HG02678 (cell line): ENCODE data around the gene FAM163B.

ENCODE experiments used
- ATAC-seq: cut with Tn5 transposase; IDR thresholded peaks from one replicate; pipeline ENCODE4 v1.9.1; 2021; ENCODE audit warnings: mild to moderate bottlenecking, moderate library complexity; ENCODE audit not compliant: unreplicated experiment

Gene FAM163B

DNA sequence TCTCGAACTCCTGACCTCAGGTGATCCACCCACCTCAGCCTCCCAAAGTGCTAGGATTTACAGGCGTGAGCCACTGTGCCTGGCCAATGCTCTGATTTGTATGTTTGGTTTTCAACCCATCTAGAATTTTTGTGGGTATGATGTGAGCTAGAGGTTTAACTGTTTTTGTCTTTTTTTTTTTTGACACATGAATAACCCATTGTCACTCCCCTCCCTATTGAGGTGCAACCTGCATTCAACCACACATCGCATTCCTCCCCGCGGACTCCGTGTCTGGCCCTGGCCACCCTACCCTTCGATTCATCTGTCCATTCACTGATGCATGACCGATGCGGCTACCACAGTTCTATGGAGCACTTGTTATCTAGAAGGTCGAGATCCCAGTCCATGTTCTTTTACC is 9.5 kb upstream of the FAM163B start:
- no peak for ATAC-seq

DNA sequence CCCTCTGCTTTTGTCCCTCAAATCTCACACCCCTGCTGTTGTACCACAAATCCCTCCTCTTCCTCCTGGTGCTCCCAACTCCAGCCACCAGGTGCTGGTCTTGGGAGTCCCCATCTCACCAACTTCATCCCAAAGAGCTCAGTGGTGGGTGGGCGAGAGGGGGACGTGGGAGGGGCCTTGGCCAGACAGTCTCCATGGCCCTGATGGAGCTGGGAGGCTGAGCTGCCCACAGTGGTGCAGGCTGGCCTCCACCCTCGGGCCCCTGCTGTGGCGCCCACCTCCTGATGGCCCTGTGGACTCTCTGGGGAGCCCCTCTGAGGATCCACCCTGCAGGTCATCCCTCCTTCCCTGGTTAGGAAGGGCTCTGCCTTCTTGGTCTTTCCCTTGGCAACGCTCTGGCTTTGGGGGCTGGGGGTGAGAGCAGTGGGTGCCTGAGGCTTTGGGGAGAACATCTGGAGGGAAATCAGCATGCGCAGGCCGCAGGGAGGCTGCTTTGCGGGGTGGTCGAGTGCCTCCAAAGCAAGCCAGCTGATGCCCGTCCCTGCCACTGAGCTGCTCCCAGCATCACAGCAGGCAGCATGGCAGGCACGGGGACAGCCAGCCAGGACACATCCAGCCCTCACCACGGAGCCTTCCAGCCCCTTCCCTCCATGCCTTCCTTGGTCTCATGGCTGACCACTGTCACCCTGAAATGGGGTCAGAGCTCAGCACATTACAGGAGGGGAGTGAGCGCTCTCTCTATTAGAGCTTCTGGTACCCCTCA is 7.6 kb upstream of the FAM163B start:
- no peak for ATAC-seq

DNA sequence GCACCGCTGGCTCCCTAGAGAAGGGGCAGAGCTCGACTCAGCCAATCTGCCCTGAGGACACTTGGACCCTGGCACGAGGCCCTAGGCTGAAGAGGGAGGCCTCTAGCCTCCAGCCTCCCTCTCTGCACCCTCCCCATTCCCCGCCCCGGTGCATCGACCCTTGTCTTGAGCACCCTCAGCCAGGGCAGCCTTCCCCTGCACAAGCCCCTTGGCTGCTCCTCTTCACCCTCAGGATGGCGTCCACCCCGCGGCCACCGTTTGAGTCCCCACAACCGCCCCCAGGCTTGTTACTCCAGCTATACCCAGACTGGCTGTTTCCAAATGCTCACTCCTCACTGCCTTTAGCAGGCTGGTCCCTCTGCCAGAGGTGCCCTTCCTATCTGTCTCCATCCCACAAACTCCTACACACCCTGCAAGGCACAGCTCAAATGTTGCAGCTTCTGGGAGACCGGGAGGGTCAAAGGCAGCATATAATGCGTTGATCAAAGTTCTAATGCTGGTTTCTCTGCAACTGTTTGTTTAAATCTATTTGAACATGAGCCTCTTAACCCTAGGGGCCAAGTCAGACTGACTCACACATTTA is 6.5 kb upstream of the FAM163B start:
- no peak for ATAC-seq

DNA sequence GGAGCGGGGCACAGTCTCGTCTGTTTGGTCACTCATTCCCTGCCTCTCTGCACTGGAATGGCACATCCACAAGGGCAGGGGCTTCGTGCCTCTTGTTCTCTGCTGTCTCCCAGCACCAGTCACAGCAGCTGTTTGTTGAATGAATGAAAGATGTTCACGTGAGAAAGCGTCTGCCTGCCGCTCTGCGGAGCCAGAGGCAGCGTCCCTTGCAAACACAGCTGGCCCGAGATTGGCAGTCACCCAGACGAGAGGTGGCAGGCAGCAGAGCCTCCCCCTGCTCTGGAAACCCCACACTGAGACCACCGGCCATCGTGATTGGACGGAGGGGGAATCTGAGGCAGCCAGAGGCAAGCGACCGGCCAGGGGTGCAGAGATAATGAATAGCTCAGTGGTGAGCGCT is 6.0 kb upstream of the FAM163B start:
- ATAC-seq, result no peak

DNA sequence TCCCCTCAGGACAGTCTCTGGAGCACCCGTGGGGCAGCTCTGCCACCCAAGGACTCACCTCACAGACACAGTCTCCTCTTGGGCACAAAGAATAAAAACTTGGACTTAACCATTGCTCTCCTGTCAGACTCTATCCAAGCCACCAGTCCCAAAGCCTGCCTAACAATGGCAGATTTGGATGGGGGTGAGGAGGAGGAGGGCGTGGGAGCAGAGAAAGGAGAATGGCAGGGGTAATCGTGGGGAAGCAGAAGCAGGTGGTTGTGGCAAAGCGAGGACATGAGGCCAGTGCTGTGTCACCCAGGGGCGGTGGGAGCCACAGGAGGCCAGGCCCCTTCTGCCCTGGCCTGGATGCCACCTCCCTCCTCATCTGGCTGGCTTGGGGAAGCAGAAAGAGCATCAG is 5.5 kb upstream of the FAM163B start:
- no peak for ATAC-seq

DNA sequence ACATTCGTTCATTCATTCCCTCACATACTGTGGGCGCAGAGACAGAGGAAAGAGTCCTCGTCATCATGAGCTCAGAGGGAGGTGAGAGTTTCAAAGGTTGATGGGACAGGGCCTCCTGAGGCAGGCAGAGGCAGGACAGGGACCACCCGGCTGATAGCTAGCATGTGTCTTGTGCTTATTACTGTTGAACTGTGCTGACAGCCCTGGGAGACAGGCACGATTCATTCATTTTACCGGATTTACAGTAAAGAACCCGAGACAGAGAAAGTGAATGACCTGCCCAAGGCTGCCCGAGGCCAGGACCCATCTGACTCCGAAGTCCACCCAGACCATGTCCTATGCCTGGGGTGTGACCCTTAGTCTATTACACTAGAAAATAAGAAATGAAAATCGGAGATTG is 4.9 kb upstream of the FAM163B start:
- ATAC-seq, result no peak

DNA sequence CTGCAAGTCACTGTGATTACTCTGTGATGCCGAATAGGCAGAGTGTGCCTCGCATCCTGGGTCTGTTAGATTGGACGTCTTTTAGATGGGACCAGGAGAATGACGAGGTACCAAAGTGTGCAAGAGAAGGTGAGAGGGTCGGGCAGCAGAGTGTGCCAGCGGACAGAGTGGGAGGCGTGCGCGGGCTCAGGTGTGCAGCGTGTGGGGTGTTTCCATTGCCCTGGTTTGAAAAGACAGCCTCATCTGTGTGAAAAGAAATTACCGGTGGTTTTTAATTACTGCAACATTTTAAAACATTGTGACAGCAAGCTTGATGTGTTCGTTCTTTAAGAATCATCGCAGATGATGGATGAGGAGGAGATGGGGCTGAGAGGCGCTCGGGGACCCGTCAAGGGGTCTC is 4.2 kb upstream of the FAM163B start:
- ATAC-seq, result no peak

DNA sequence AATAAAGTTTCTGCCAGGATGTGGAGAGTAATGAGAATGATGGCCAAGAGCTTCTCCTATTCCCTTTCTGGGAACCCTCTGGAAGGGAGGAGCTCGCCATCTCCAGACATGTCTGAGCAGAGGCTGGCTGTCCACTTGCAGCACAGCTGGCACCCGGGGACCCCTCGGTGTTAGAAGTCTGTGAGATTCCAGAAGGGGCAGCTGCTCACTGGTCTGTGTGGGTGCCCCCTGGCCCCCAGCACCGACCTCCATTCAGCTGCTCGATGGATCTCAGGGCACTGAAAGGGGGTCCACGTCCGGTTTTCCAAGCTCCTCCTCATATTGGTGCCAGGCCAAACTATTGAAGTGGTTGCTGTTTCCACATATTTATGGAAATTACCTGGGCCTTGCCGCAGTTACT is 3.6 kb upstream of the FAM163B start:
- no peak for ATAC-seq

DNA sequence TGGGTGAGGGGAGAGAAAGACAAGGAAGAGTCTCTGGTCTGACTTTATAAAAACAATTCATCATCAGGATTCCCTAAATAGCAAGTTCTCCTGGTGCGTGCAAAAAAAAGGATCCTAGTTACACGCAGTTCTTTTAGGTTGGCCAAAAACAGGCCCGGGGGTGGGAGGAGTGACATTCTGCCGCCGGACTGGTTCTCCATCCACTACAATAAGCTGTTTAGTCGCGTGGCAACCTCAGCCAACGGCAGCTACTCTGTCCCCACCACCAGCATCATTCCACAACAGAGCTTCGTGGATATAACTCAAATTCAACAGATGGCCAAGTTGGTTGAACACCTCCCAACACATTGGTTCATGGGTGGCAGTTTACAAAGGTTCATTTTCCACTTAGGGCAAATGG is 2.9 kb upstream of the FAM163B start:
- ATAC-seq, result no peak

DNA sequence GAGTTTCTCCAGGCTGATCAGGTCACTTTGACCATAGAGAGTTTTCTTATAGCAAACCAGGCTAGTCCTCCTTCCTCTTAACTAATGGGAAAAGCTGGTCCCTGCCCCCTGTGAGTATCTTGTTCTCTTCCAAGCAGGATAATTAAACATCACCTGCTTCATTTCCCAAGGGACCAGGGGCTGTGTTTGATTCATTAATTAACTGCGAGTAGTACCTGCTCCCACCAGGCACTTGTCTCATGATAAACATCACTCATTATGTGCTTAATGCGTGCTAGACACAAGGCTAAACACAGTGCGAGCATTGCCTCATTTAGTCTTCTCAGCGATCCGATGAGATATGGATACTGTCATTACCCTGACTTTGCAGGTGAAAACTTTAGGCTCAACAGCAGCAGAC is 1.7 kb upstream of the FAM163B start:
- ATAC-seq, result no peak

DNA sequence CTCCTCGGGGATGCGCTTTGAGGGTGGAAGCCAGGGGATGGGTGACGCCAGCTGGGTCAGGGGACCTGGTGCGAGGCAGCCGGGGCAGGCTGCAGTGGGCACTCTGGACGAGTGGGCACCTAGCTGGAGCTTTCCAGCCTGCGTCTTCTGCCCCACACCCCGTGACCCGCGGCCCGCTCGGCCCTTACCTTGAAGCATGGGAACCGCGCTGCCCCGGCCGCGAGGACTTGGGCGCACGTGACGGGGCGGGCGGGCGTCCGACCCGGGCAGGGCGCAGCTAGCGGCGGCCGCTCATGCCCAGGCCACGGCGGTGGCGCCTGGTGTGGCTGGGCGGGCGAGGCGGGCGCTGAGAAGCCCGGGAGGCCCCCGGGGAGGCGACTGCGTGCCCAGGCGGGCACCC is 300 bp downstream of the FAM163B start:
- ATAC-seq, result no peak

DNA sequence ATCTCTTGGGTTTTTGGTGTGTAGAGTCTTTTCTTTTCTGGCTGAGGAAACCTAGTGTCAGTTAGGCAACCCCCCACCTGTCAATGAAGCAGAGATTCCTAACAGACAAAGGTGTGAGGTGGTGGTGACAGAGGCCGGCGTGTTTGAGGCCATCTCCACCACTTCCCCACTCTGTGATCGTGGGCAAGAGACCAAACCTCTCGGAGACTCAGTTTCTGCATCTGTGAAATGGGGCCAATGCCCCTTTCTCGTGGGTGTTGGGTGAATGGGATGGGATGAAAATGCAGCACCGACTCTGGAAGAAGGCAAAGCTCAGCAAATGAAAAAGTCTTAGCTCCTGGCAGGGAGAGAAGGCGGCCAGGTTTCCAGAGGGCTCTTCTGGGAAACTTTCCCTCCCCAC is 807 bp downstream of the FAM163B start:
- ATAC-seq, result no peak

DNA sequence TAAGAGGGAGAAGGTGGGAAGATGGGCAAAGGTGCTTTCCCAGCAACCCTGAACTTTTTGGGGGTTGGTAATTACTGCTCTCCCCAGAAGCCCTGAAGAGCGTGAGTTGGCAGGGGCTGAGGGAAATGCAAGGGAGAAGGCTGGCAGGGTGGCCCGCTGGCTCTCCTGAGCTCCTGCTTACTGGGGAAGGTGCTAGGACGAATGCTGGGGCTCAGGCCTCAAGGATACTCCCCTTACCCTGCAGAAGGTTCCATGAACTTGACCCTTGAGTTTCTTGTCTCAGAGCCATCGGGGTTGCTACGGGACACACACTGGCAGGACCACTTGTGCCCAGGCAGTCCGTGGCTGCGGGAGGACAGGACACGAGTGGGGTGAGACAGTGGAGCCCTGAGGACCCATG is 1.2 kb downstream of the FAM163B start:
- no peak for ATAC-seq

DNA sequence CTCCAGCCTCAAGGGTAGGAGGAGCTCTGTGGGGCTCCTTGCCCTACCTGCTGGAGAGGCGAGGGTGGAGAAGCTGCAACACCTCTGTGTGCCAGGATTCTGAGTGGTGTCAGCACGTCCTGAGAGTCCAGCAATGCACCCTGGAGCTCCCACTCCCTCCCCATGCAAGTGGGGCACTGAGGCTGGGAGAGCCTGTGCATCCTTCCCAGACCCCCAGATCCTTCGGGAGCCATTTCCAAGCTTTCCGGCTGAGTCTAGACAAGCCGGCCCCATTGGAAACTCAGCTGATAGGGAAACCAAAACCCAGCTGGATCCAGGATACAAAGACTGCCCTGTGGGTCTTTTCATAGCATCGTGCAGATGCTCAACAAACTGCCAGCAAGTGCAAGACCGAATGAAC is 1.8 kb downstream of the FAM163B start:
- ATAC-seq, result no peak

DNA sequence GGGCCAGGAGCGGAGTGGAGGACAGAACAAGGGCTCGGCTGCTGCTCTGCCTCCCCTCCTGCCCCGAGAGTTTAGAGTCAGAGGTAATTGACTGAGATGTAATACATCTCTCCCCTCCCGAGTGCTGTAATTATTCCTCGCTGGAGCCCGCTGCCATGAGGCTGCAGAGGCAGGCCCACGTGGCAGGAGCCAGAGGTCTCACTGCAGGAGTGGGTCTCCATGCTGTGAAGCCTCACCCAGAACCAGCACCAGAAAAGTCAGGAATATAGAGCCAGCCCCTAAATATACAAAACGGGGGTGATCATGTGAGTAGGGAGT is 2.5 kb downstream of the FAM163B start:
- no peak for ATAC-seq

DNA sequence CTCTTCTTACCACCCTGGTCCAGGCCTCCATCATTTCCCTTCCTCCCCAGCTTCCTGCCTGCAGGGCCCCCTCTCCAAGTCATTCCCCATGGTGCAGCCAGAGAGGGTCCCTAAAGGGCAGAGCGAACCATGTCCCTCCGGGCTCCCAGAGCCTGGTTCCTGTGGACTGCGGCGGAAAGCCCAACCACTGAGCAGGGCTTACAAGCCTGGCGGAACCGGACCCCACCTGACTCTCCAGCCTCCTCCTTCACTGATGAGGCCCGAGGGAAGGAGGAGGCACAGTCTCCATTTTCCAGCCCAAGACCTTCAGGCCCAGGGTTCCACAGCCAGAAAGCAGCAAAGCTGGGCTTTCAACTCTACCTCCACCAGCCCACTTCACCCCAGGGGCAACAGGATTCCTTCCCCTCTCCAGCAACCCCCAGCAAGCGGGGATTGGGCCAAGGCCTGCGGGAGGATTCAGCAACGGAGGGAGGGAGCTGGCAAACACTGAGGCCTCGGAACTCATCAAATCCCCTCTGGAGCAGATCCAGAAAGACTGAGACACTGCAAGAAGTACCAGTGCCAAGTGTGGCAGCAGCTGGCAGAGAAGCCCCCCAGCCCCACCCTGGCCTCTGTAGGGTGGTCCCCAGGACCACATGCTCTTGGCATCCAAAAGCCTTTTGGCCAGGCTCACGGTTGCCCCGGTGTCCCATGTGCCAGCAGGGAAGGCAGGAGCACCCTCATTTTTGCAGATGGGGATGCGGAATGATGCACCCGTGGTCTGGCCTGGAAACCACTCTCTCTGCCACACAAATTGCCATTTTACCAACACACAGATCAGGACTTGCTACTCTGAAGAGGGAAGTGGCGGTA is 3.1 kb downstream of the FAM163B start:
- no peak for ATAC-seq

DNA sequence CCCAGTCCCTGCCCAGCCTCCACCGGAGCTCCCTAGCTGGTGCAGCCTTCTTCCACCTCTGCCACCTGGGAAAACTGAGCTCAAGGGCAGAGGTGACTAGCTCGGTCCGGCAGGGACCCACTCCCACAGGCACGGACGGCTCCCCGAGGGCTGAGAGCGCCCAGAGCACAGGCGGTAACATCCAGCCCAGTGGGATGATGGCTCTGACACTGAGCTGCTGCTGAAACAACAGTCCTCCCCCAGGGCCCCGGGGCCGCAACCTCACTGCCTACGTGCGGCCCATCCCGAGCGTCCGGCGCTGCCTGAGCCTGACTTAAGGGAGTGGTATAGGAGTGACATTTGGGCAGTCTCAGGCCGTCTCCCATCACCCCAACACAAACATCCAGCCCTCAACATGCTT is 3.7 kb downstream of the FAM163B start:
- no peak for ATAC-seq

DNA sequence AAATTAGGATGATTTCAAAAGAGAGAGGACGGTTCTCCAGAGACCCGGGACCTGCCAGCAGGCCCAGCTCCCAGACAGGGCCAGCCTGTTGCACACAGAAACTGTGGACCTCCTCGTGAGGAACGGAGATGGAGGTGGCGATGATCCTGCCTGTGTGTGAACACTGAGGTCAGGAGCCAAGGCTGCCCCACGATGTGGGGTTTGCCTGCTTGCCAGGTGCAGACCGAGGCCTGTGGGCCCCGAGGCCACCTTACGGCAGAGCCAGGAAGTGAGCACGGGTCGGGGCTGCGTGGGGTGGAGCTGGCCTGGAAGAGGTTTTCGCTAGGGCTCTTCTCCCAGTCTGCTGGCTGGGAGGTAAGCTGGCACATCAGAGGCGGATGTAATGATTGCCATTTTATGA is 4.3 kb downstream of the FAM163B start:
- ATAC-seq, result no peak

DNA sequence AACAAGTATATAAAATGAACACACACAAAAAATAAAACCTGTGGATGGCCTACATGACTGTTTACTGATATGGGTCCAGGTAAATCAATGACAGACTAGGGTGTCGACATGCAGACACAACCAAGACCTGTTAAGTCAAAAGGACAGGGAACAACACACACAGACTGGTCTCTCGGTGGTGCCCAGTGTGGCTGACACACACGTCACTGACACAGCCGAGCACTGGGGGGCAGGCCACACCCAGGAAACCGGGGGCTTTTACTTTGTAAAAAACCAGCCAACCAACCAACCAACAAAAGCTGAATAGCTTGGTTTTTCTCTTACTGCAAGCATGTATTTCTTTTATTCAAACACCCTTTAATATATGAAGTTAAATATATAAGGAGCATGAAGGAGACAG is 5.0 kb downstream of the FAM163B start:
- no peak for ATAC-seq

DNA sequence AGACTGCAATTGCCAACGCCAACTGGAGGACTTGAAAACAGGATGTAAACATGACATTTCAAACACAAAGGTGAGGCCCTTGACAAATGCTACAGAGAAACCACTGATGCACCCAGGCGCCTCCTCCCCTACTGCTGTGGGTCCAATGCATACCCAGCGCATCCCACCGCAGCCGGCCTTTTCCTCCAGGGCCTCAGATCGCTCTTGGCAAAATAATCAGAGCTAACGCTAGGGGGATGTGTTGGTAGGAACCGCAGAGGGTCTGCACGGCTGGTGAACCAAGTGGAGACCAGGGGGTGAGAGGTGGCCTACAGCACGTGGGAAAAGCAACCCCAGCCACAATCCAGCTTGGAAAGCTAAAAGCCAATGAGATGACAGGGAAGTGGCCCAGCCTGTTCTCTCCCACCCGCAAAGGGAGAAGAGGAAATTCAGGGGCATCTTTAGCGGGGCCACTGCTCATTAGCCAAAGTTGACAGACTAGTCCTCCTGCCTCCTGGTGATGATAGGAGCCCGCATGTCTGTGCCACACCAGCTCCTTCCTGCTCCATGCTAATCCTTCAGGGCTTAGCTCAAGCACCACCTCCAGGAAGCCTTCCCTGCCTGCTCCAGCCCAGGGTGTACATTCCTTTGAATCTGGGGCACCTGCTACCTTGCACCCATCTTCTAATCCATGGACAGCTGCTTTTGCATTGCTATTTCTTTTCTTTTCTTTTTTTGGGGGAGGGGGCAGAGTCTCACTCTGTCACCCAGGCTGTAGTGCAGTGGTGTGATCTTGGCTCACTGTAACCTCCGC is 5.9 kb downstream of the FAM163B start:
- no peak for ATAC-seq

DNA sequence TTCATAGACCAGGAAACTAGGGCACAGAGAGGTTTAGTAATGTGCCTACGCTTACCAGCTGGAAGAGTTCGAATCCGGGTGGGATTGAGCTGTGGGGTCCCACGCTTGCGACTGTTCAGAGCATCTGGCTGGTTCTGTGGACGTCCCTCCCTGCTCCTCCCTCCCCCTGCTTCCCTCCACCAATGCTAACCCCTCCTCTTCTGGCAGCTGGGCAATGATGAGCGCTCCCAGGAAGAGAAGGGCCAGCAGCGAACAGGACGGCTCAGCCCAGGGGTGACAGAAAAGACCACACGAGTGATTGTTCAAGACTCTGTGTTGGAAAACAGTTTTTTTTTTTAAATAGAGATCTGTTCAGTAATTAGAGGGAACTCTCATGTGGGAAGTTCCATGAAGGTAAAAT is 6.9 kb downstream of the FAM163B start:
- ATAC-seq, result no peak
